ENCODE measurements around the gene RPAP2. TPM values are rescaled to one million over a fixed set of nuclear protein-coding genes. Genes with fewer than 3 reads are reported as not detected.

RPAP2 gene
- 14.1 and 16.7 TPM in 2 replicates for total RNA-seq

DNA sequence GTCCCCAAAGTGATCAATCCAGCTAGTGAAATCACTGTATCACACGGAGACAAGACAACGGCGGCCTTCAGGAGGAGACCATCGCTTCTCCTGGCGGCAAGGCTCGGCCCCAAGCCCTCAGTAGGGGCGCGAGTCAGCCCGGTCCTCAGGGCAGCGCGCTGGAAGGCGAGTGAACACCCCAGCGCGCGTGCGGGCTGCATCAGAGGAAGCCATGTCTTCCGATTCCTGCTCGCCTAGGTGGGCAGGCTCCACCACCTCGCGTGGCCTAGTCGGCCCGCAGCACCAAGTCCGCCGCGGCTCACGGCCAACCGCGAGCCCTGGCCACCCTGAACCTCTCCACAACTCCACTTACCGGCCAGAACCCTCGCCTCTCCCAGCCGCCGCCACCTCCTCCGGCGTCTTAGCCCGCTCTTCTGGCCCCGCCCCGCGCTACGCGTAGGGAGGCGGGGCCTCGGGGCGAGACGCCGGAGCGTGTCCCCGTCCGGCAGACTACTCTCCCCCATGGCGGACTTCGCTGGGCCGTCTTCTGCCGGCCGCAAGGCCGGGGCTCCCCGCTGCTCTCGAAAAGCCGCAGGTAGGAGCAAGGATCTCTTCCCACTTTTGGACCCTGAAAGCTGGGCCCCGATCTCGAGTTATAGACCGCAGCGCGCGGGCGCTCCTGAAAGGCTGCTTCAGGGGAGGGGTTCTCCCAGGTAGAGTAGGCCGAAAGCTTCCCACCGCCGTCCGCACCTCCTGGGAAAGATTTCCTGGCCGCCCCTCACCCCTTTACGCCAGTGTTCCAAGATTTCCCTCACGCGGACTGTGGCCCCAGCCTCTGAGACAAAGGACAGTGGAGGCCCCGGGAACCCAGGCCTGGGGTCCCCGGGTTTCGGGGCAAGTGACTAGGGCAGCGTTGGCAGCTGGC, at the start of gene RPAP2, which contains the start of gene GLMN:
Gene RPAP2 (plus strand): TSS at position 487 of the 904 bp plus-strand sequence. CDS start 15 bp downstream, at position 502.
Gene GLMN (minus strand): TSS at position 415 of the 904 bp plus-strand sequence. CDS start 988 bp downstream, outside the sequence.

Other genes with a start within 250 kb of the RPAP2 start
- 0.35 TPM in 1 of 2 replicates, not detected in the other for gene SETSIP, start 223.6 kb upstream of the RPAP2 start, total RNA-seq
- 2.5 and 3.2 TPM in 2 replicates for gene BTBD8, start 218.7 kb upstream of the RPAP2 start, total RNA-seq
- gene C1orf146, start 81.1 kb upstream of the RPAP2 start, total RNA-seq, result not detected in 2 replicates
- gene GLMN, start 72 bp upstream of the RPAP2 start, total RNA-seq, result 8.8 and 10.4 TPM in 2 replicates
- not detected in 2 replicates for gene GFI1, start 187.9 kb downstream of the RPAP2 start, total RNA-seq

All from airway epithelial cell (primary cell).